ENCODE results near the gene RABAC1. TPM values are rescaled to one million over a fixed set of nuclear protein-coding genes. Genes with fewer than 3 reads are reported as not detected.

Gene RABAC1
- polyA plus RNA-seq, 1 donor (not counting 4 experiments of a cell fraction or from before 2014, with no cell fraction given) = 107 TPM

DNA sequence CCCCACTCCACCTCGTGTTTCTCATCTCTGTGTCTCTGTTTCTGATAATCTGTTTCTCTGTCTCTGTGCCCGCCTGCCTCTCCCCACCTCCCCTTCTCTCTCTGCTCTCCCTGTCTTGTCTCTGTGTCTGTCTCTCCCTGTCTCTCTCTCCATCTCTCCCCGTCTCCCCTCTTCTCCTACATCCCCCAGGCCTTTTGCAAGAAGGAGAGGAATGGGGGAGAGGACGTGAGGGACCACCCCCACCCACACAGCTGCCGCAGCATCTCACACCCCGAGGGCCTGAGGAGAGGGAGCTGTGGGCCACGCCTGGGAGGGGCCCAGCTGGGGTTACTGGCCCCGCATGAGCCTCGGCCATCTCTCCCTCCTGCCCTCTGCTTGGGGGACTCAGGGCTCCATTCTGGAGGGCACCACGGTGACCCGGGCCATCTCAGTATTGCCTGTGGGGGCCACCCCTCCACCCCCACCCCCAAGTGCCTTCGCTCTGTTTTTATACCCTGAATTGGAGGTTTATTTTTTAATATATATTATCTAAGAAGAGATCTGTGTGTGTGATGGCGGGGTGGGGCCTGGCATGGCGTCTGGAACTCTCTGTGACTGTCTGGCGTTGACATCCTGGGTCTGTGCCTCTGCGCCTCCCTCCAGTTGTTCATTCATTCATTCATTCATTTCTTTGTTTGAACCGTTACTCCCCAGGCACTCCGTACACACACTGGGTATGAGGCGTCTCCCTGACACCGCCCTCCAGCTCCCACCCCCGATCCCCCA, 52.0 kb downstream of the RABAC1 start:
- no peak overlapping the region for H3K9ac ChIP-seq (ENCODE audit: control insufficient read depth, extremely low read depth, insufficient read depth, low read length)
- H2AFZ ChIP-seq (ENCODE audit: control insufficient read depth, low read length) = no peak overlapping the region
- DNase-seq (ENCODE audit: low read depth, low spot score) (no peak), FAIRE-seq (no peak)
- no peaks in the 10 kb centered on the region for H3K9me1 ChIP-seq (ENCODE audit: control insufficient read depth, extremely low read depth, insufficient read depth, low read length)
- peaks cover 32 to 38% of the 10 kb centered on the region in 2 experiments for H3K36me3 ChIP-seq (ENCODE audit: control insufficient read depth in 2 of 2, extremely low read depth in 1 of 2, insufficient read depth in 2 of 2, low read length in 2 of 2)
- peaks cover 18% of the 10 kb centered on the region for H4K20me1 ChIP-seq (ENCODE audit: control insufficient read depth, extremely low read depth, insufficient read depth, low read length)
- no peaks in the 10 kb centered on the region for H3K9me3 ChIP-seq (ENCODE audit: control insufficient read depth, low read depth, low read length)
- TF ChIP-seq EZH2 (IDR thresholded peaks at IDR 0.05; ENCODE audit: low read length) = no peak
- TF ChIP-seq, protein P1, sequence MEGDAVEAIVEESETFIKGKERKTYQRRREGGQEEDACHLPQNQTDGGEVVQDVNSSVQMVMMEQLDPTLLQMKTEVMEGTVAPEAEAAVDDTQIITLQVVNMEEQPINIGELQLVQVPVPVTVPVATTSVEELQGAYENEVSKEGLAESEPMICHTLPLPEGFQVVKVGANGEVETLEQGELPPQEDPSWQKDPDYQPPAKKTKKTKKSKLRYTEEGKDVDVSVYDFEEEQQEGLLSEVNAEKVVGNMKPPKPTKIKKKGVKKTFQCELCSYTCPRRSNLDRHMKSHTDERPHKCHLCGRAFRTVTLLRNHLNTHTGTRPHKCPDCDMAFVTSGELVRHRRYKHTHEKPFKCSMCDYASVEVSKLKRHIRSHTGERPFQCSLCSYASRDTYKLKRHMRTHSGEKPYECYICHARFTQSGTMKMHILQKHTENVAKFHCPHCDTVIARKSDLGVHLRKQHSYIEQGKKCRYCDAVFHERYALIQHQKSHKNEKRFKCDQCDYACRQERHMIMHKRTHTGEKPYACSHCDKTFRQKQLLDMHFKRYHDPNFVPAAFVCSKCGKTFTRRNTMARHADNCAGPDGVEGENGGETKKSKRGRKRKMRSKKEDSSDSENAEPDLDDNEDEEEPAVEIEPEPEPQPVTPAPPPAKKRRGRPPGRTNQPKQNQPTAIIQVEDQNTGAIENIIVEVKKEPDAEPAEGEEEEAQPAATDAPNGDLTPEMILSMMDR (optimal IDR thresholded peaks at IDR 0.05 in 1 of 3, IDR thresholded peaks at IDR 0.05 in 1 of 3, conservative IDR thresholded peaks at IDR 0.05 in 1 of 3; ENCODE audit: extremely low read depth in 1 of 3, insufficient read depth in 2 of 3, low read length in 3 of 3) = no peak
- H3K4me3 ChIP-seq (ENCODE audit: control insufficient read depth in 2 of 3, extremely low read depth in 1 of 3, insufficient read depth in 2 of 3, low read depth in 1 of 3, low read length in 3 of 3) = no peak overlapping the region
- H3K27me3 ChIP-seq (ENCODE audit: control insufficient read depth, extremely low read depth, insufficient read depth, low read length) = peaks cover 21% of the 10 kb centered on the region
- no peak overlapping the region for H3K27ac ChIP-seq (ENCODE audit: control insufficient read depth, insufficient read depth, low read length)
- dilution Hi-C loops (cut with MboI; ENCODE audit: extremely low pct_ligation_motif_present, low sequenced_read_pairs) = no loop called here
- no peaks in the 10 kb centered on the region for H3K4me1 ChIP-seq (ENCODE audit: control insufficient read depth, extremely low read depth, insufficient read depth, low read length)
- H3K79me2 ChIP-seq (ENCODE audit: control insufficient read depth, insufficient read depth, low read length) = no peaks in the 10 kb centered on the region
- H3K4me2 ChIP-seq (ENCODE audit: control insufficient read depth, extremely low read depth, insufficient read depth, low read depth, low read length) = no peak overlapping the region

Other genes with a start within 250 kb of the RABAC1 start
- gene CEACAM6, start 203.8 kb downstream of the RABAC1 start, polyA plus RNA-seq = 0.28 to 1.2 TPM (median 1.00 TPM) in 3 replicates
- gene CEACAM3, start 162.7 kb downstream of the RABAC1 start, polyA plus RNA-seq = not detected in 3 replicates
- not detected in 3 replicates for gene LYPD4, start 114.6 kb downstream of the RABAC1 start, polyA plus RNA-seq
- gene DMRTC2, start 114.3 kb downstream of the RABAC1 start, polyA plus RNA-seq = not detected in 3 replicates
- gene RPS19, start 99.1 kb downstream of the RABAC1 start, polyA plus RNA-seq = 2,269 to 3,039 TPM (median 2,290 TPM) in 3 replicates
- gene CD79A, start 82.0 kb downstream of the RABAC1 start, polyA plus RNA-seq = 0.07 to 0.19 TPM (median 0.14 TPM) in 3 replicates
- 30.5 to 58.4 TPM (median 43.1 TPM) in 3 replicates for gene ARHGEF1, start 76.1 kb downstream of the RABAC1 start, polyA plus RNA-seq
- gene ERFL, start 30.9 kb downstream of the RABAC1 start, polyA plus RNA-seq = not detected in 3 replicates
- gene ATP1A3, start 34.9 kb upstream of the RABAC1 start, polyA plus RNA-seq = 0.05 to 0.09 TPM in 2 of 3 replicates, not detected in the other
- gene GRIK5, start 110.9 kb upstream of the RABAC1 start, polyA plus RNA-seq = 0.06 to 0.44 TPM (median 0.17 TPM) in 3 replicates
- 6.8 to 14.7 TPM (median 13.1 TPM) in 3 replicates for gene ZNF574, start 116.8 kb upstream of the RABAC1 start, polyA plus RNA-seq
- gene POU2F2, start 173.1 kb upstream of the RABAC1 start, polyA plus RNA-seq = 7.0 to 9.6 TPM (median 7.1 TPM) in 3 replicates

Measured in keratinocyte (primary cell).